PFSK-1 (cell line): ENCODE measurements around the gene CNOT11. TPM values are rescaled to one million over a fixed set of nuclear protein-coding genes. Genes with fewer than 3 reads are reported as not detected.

Source experiments
- FOXP2 ChIP-seq: optimal IDR thresholded peaks from 2 replicates; pipeline ENCODE3; 2011; ENCODE audit warnings: borderline replicate concordance, control low read depth, inconsistent platforms; ENCODE audit not compliant: insufficient read depth; ENCODE audit errors: extremely low read length, extremely low read depth
- POLR2AphosphoS5 ChIP-seq: IDR thresholded peaks from 2 replicates; pipeline ENCODE4 v1.6.1; 2012; ENCODE audit warnings: low read depth, mild to moderate bottlenecking, control low read depth, low read length, moderate library complexity
- REST ChIP-seq, 2 experiments: IDR thresholded peaks; 2 replicates each; pipeline versions ENCODE4 v1.6.1 to v1.8.0; 2011 to 2012; ENCODE audit warnings: low read depth in 2 of 2, low read length in 2 of 2, control low read depth in 1 of 2, inconsistent platforms in 1 of 2, mild to moderate bottlenecking in 1 of 2, moderate library complexity in 1 of 2; ENCODE audit not compliant: insufficient read depth in 1 of 2
- SIN3A ChIP-seq: IDR thresholded peaks from 2 replicates; pipeline ENCODE4 v1.6.1; 2012; ENCODE audit warnings: mild to moderate bottlenecking, low read length, moderate library complexity, borderline replicate concordance; ENCODE audit not compliant: insufficient read depth
- TAF1 ChIP-seq: IDR thresholded peaks from 2 replicates; pipeline ENCODE4 v1.6.1; 2012; ENCODE audit warnings: low read length, control low read depth, borderline replicate concordance; ENCODE audit not compliant: insufficient read depth
- polyA plus RNA-seq: library from polyadenylated mRNA; unstranded; fragments of >200 nt; gene quantifications from one replicate; pipeline ENCODE4 v1.2.1, GENCODE V29; 2012; ENCODE audit warnings: low read depth, missing spikeins; ENCODE audit not compliant: insufficient read length

Gene CNOT11
- 35.6 TPM for polyA plus RNA-seq

GRCh38 chr2:101252408-101253012, at the start of gene CNOT11:
TSS of gene CNOT11 (plus strand) at chr2:101252886. CDS start at chr2:101252965, 79 bp downstream.
- peak; percentile 82 for TF ChIP-seq POLR2AphosphoS5
- TF ChIP-seq TAF1 = peak; percentile 68; the same call in 1 of the 2 replicates
- TF ChIP-seq FOXP2 = peak; percentile 91
- TF ChIP-seq REST (IDR thresholded peaks at IDR 0.05; ENCODE audit: insufficient read depth in 1 of 2, low read depth in 2 of 2, low read length in 2 of 2) = peak in 1 of 2 experiments; percentile 59; a peak in 2 of 4 replicates
- no peak for TF ChIP-seq SIN3A

- no peak for TF ChIP-seq POLR2AphosphoS5
- no peak for TF ChIP-seq TAF1
- TF ChIP-seq SIN3A = no peak
- no peak for TF ChIP-seq FOXP2
- no peak for TF ChIP-seq REST (IDR thresholded peaks at IDR 0.05; ENCODE audit: insufficient read depth in 1 of 2, low read depth in 2 of 2, low read length in 2 of 2)
Measured at GRCh38 chr2:101204400-101205115, 48.1 kb upstream of the CNOT11 start.

- TF ChIP-seq POLR2AphosphoS5 = no peak
- no peak for TF ChIP-seq REST (IDR thresholded peaks at IDR 0.05; ENCODE audit: insufficient read depth in 1 of 2, low read depth in 2 of 2, low read length in 2 of 2)
- no peak for TF ChIP-seq TAF1
- no peak for TF ChIP-seq FOXP2
- TF ChIP-seq SIN3A = no peak
Measured at GRCh38 chr2:101205521-101206479, 46.9 kb upstream of the CNOT11 start.

- TF ChIP-seq FOXP2 (no peak), POLR2AphosphoS5 (no peak), SIN3A (no peak), REST (IDR thresholded peaks at IDR 0.05; ENCODE audit: insufficient read depth in 1 of 2, low read depth in 2 of 2, low read length in 2 of 2) (no peak), TAF1 (no peak)
Measured at GRCh38 chr2:101208830-101209229, 43.9 kb upstream of the CNOT11 start.
